GM19351 (cell line): ENCODE results near the gene RAP1A.
A peak's percentile ranks its signal among the peaks of the same experiment; 100 is the strongest.
"Not testable (repeated sequence)": the region's sequence is repeated elsewhere in the genome, so short reads cannot be mapped to it uniquely, and the experiment has no call there.

Experiments
- ATAC-seq: cut with Tn5 transposase; IDR thresholded peaks from one replicate; pipeline ENCODE4 v1.9.1; 2021; ENCODE audit warnings: mild to moderate bottlenecking, moderate library complexity; ENCODE audit not compliant: unreplicated experiment

Gene RAP1A

GRCh38 chr1:111734856-111735255 is 115.3 kb downstream of the RAP1A start:
- no peak for ATAC-seq

GRCh38 chr1:111735321-111735720 is 115.7 kb downstream of the RAP1A start:
- no peak for ATAC-seq

GRCh38 chr1:111735858-111736544 is 116.4 kb downstream of the RAP1A start:
- no peak for ATAC-seq

- ATAC-seq: no peak
Measured at GRCh38 chr1:111736548-111737215, 117.1 kb downstream of the RAP1A start.

- ATAC-seq: no peak
Measured at GRCh38 chr1:111737216-111738132, 117.9 kb downstream of the RAP1A start.

GRCh38 chr1:111738133-111738435 is 118.5 kb downstream of the RAP1A start:
- ATAC-seq: no peak

GRCh38 chr1:111738436-111739193 is 119.0 kb downstream of the RAP1A start:
- peak; percentile 54 for ATAC-seq

GRCh38 chr1:111739194-111739924 is 119.8 kb downstream of the RAP1A start, which contains the start of gene INKA2:
Gene INKA2, minus strand, starts transcription at chr1:111739395. Its CDS starts 153 bp downstream, at chr1:111739242.
- peak; percentile 82 for ATAC-seq

GRCh38 chr1:111739925-111740765 is 120.6 kb downstream of the RAP1A start:
- ATAC-seq: no peak

- ATAC-seq: not testable (repeated sequence)
Measured at GRCh38 chr1:111742292-111742691, 122.7 kb downstream of the RAP1A start.

- ATAC-seq: no peak
Measured at GRCh38 chr1:111742938-111743549, 123.5 kb downstream of the RAP1A start.

- ATAC-seq: no peak
Measured at GRCh38 chr1:111743679-111744101, 124.1 kb downstream of the RAP1A start.

GRCh38 chr1:111745675-111746613 is 126.4 kb downstream of the RAP1A start:
- ATAC-seq: no peak

- no peak for ATAC-seq
Measured at GRCh38 chr1:111746614-111746999, 127.0 kb downstream of the RAP1A start.

GRCh38 chr1:111747282-111747734 is 127.7 kb downstream of the RAP1A start:
- no peak for ATAC-seq

- no peak for ATAC-seq
Measured at GRCh38 chr1:111747947-111748346, 128.4 kb downstream of the RAP1A start.

GRCh38 chr1:111749628-111750027 is 130.0 kb downstream of the RAP1A start:
- no peak for ATAC-seq

GRCh38 chr1:111750856-111751255 is 131.3 kb downstream of the RAP1A start:
- ATAC-seq: no peak
